Measurements from ENCODE around the gene TBC1D5.

TBC1D5 gene

DNA sequence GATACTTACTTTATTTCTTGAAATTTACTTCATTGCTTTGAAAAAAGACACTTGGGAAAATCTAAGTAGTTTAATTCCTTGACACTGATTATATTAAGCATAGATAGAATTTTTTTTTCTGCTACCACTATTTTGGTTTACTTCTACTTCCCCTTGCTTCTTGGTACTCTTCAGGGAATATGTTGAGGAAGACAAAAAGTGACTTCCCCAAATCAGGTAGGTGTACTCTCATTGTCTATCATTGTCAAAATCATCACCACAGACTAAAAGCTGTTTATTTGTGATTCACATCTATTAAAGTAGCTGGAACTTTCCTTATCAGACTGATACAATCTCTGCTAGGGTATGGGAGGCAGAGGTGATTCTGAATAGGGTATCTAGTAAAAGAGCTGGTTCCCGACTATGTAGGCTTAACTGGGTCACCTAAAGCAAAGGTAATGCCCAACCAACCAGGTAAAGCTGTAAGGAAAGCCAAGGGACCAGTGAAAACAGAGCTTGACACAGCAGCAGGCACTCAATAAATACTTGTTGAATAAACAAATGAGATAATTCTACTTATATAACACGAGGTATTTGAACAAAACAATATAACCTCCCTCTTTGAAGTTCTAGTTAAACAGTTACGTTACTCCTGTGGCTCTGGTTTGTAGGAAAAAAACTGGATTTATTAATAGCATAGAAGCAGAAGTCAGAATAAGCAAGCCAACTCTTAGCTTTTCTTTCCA is 510.7 kb downstream of the TBC1D5 start:
- no peak for TF ChIP-seq POLR2A (IDR thresholded peaks at IDR 0.05; ENCODE audit: low read length)
- TF ChIP-seq GATA1 (IDR thresholded peaks at IDR 0.05; ENCODE audit: low read depth, low read length): no peak
- DNase-seq: no peak

DNA sequence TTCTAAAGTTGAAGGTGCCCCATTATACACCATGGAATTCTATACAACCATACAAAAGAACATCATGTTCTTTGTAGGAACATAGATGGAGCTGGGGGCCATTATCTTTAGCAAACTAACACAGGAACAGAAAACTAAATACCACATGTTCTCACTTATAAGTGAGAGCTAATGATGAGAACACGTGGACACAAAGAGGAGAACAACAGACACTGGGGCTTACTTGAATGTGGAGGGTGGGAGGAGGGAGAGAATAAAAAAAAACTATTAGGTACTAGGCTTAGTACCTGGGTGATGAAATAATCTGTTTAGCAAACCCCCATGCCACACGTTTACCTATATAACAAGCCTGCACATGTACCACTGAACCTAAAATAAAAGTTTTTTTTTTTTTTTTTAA is 515.0 kb downstream of the TBC1D5 start:
- no peak for DNase-seq
- TF ChIP-seq GATA1 (IDR thresholded peaks at IDR 0.05; ENCODE audit: low read depth, low read length): no peak
- no peak for TF ChIP-seq POLR2A (IDR thresholded peaks at IDR 0.05; ENCODE audit: low read length)

DNA sequence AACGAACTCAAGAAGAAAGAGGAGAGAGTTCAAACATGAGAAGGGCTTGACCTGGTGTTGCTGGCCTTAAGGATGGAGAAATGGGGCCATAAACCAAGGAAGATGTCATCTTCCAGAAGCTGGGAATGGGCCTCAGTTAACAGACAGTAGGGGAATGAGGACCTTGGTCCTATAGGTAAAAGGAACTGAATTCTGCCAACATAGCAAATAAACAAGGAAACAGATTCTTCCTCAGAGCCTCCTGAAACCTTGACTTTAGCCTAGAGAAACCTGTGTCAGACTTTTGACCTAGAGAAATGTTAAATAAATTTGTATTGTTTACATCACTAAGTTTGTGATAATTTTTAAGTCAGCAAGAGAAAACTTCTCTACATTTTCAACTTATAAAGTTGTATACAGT is 520.9 kb downstream of the TBC1D5 start:
- TF ChIP-seq GATA1 (IDR thresholded peaks at IDR 0.05; ENCODE audit: low read depth, low read length) (no peak), POLR2A (IDR thresholded peaks at IDR 0.05; ENCODE audit: low read length) (no peak)
- DNase-seq: no peak

DNA sequence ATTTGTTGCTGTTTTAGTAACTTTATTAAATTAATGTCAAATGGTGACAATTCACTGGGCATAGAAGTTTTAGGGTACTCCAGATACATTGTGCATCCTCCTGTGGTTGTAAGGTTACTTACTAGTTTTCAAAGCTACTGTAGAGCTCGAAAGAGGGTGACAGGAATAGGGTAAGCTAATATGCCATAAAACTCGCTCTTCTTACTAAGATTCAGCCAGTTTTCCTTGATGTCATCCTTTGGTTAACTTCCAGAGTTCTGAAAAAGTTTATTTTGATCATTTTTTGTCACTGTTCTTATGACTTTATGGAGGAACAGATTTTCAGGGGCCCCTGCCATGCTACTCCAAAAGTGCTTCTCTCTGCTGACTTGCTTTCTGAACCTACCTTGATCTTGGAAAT is 522.8 kb downstream of the TBC1D5 start:
- DNase-seq: no peak
- TF ChIP-seq GATA1 (IDR thresholded peaks at IDR 0.05; ENCODE audit: low read depth, low read length) (no peak), POLR2A (IDR thresholded peaks at IDR 0.05; ENCODE audit: low read length) (no peak)

DNA sequence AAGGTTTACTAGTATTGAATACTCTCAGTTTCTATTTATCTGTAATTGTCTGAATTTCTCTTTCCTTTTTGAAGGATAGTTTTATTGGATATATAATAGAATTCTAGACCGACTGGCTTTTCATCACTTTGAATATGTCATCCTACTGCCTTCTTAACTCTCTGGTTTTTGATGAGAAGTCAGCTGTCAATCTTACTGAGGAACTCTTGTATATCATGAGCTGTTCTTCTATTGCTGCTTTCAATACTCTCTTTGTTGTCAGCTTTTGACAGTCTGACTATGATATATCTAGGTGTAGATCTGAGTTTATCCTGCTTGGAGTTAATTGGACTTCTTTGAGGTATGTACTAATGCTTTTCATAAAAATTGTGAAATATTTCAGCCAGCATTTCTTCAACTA is 523.8 kb downstream of the TBC1D5 start:
- no peak for TF ChIP-seq POLR2A (IDR thresholded peaks at IDR 0.05; ENCODE audit: low read length)
- TF ChIP-seq GATA1 (IDR thresholded peaks at IDR 0.05; ENCODE audit: low read depth, low read length): no peak
- no peak for DNase-seq

DNA sequence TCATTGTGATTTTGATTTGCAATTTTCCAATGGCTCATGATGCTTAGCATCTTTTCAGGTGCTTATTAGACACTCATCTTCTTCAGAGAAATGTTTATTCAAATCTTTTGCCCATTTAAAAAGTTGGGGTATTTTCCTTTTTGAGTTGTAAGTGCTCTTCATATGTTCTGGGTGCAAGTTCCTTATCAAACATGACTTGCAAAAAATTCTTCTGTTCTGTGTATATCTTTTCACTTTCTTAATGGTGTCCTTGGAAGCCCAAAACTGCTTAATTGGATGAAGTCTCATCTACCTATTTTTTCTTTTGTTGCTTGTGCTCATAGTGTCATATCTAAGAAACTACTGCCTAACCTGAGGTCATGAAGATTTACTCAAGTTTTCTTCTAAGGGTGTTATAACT is 524.8 kb downstream of the TBC1D5 start:
- TF ChIP-seq POLR2A (IDR thresholded peaks at IDR 0.05; ENCODE audit: low read length) (no peak), GATA1 (IDR thresholded peaks at IDR 0.05; ENCODE audit: low read depth, low read length) (no peak)
- no peak for DNase-seq

DNA sequence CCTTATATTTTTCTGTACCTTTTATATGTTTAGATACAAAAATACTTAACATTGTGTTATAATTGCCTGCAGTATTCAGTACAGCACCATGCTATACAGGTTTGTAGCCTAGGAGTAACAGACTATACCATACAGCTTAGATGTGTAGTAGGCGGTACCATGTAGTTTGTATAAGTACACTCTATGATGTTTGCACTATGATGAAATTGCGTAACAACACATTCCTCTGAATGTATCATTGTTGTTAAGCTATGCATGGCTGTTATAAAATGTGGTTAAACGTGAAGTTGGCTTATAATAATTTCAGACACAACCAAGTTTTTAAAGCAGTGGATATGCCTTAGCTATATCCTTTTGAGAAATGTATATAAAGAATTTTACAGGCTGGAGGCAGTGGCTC is 529.3 kb downstream of the TBC1D5 start:
- DNase-seq: no peak
- TF ChIP-seq GATA1 (IDR thresholded peaks at IDR 0.05; ENCODE audit: low read depth, low read length): no peak
- TF ChIP-seq POLR2A (IDR thresholded peaks at IDR 0.05; ENCODE audit: low read length): no peak

DNA sequence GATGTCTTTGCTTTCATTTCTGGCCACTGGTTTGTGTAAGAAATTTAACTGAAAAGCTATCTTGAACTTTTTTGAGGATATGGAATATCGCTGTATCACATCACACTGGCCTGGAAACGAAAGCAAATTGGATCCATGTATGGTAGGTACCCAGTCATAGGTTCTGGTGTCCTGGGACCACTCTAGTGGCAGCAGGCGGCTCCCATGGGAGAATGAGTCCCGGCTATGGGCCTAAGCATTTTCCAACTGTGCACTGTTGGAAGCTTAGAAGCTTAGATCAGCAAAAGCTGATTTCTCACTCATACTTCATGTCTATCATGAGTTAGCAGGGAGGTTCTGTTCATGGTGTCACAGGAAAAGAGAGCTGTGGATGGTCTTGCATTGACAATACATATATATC is 534.5 kb downstream of the TBC1D5 start:
- TF ChIP-seq POLR2A (IDR thresholded peaks at IDR 0.05; ENCODE audit: low read length): no peak
- TF ChIP-seq GATA1 (IDR thresholded peaks at IDR 0.05; ENCODE audit: low read depth, low read length): no peak
- DNase-seq: no peak

DNA sequence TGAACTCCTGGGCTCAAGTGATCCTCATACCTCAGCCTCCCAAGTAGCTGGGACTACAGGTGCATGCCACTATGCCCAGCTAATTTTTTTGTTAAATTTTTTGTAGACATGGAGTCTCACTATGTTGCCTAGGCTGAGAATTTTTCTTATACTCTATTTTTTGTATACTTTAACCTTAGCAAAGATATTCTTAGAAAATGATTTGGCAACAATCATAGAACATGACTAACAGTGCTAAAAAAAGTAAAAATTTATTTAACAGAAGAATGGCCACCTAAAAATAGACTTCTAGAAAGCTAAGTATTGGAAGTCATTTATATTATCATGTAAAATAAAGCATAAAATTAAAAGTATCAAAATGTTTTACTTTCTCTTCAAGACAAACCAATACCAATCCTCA is 535.4 kb downstream of the TBC1D5 start:
- TF ChIP-seq POLR2A (IDR thresholded peaks at IDR 0.05; ENCODE audit: low read length): no peak
- no peak for TF ChIP-seq GATA1 (IDR thresholded peaks at IDR 0.05; ENCODE audit: low read depth, low read length)
- no peak for DNase-seq

DNA sequence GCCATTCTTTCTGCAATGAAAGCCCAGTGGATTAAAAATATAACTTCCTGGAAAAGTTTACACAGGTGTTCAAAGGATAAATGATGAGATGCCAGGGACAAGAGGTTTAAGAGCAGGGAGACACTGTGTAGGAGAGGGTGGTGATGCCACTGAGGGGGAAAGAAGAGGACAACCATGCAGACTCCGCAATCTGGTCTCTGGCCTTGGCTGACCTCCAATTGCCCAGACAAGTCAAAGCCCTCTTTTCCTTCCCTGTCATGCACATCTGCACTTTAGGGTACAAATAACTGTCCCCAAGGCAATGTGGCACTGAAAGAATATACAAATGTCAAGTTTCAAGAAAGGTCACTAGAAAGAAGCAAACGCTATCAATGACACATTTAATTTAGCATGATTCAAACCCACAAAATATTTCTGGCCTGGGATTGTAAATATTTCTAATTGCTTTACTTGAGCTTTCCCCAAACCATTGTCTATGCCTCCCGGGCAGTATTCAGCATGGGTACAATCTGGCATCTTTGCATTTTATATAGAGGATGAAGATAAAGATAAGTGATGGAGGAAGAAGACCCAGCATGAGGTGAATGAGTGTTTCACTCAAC is 538.3 kb downstream of the TBC1D5 start:
- TF ChIP-seq POLR2A (IDR thresholded peaks at IDR 0.05; ENCODE audit: low read length): no peak
- TF ChIP-seq GATA1 (IDR thresholded peaks at IDR 0.05; ENCODE audit: low read depth, low read length): no peak
- no peak for DNase-seq

DNA sequence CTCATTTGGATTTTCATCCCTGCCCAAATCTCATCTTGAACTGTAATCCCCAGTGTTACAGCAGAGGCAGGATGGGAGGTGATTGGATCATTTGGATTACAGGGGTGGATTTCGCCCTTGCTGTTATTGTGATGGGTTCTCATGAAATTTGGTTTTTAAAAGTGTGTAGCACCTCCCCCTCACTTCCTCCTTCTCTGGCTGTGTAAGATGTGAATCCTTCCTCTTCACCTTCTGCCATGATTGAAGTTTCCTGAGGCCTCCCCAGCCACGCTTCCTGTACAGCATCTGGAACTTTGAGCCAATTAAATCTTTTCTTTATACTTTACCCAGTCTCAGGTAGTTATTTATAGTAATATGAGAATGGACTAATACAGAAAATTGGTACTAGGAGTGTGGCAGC is 540.9 kb downstream of the TBC1D5 start:
- no peak for DNase-seq
- TF ChIP-seq GATA1 (IDR thresholded peaks at IDR 0.05; ENCODE audit: low read depth, low read length) (no peak), POLR2A (IDR thresholded peaks at IDR 0.05; ENCODE audit: low read length) (no peak)

DNA sequence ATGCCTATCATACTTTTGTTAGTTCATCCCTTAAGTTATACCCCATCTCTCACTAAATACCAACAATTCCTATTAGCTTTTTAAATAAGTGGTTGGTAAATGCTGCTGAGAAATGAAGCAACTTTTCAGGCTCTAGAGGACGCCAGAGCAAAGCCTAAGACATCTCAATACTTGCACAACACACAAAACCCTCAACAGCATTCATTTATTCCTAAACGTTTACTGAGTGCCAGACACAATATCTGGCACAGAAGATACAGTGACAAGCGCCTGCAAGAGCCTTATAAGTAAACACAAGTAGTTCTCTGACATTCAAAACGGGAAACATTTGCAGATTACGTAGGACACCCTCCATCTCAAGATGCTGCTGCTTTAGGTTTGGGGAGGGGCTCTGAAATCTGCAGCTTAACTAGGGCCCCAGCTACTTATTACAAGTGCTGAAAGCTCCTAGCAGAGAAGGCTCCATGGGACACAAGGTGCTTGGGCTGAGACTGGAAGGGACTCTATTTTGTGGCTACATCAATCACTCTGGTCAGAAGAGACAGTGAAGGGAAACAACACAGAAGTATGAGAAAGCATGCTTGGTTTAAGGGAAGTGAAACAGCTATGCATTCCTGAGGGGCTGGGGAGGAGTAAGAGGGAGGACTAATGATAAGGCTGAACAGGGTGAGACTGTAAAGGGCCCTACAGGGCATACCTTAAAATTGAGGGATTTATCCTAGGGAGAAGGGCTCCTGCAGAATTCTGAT is 546.4 kb downstream of the TBC1D5 start:
- DNase-seq: peak in 1 of 2 experiments; percentile 17
- TF ChIP-seq GATA1 (IDR thresholded peaks at IDR 0.05; ENCODE audit: low read depth, low read length) (no peak), POLR2A (IDR thresholded peaks at IDR 0.05; ENCODE audit: low read length) (no peak)

DNA sequence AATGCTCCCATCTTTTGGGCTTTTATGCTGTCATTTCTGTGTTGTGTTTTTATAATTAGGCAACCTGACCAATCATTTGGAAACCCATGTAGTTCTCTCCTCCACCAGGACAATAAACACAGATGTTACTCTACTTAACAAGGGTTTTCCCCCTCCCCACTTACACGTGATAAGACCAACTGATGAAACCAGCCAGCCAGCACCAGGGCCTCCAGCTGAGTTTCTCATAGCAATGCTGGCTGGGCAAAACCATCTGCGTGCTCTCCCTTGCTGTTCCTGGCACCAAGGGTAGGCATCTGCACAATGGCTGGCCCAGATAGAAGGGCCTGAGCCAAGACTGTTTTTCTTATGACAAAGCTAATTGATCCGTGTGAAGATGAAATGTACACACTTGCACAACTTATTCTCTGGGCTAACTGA is 547.2 kb downstream of the TBC1D5 start:
- DNase-seq: peak in 1 of 2 experiments; percentile 7
- no peak for TF ChIP-seq GATA1 (IDR thresholded peaks at IDR 0.05; ENCODE audit: low read depth, low read length)
- no peak for TF ChIP-seq POLR2A (IDR thresholded peaks at IDR 0.05; ENCODE audit: low read length)

DNA sequence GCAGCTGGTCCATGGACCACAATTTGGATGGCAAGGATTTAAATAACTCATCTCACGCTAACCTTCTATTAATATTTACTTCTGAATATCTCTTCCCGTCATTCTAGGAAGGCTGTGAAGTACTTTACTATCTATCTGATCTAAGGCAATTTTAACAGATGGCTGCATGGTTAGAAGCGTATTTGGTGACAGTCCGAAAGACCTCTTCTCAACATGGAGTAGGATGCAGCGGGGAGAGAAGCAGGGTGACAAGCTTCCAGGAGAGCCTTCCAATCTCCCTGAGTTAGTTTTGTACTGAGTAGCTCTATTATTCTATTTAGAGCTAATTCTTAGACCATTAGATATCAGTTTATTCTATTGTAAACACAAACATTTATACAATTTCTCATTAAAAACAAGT is 548.3 kb downstream of the TBC1D5 start:
- no peak for DNase-seq
- TF ChIP-seq POLR2A (IDR thresholded peaks at IDR 0.05; ENCODE audit: low read length): no peak
- TF ChIP-seq GATA1 (IDR thresholded peaks at IDR 0.05; ENCODE audit: low read depth, low read length): no peak
